ENCODE measurements around the gene AATK.

- no peak for TF ChIP-seq ZSCAN25 (CRISPR knock-in tag; IDR thresholded peaks at IDR 0.05)
- TF ChIP-seq HDAC2 (CRISPR knock-in tag; IDR thresholded peaks at IDR 0.05) = no peak
- TF ChIP-seq HDAC6 (IDR thresholded peaks at IDR 0.05; ENCODE audit: low read depth, low read length) = no peak
- TF ChIP-seq ZZZ3 (CRISPR knock-in tag; IDR thresholded peaks at IDR 0.05; ENCODE audit: borderline replicate concordance) = no peak
- TF ChIP-seq CTCF (CRISPR knock-in tag; IDR thresholded peaks at IDR 0.05) = no peak
- no peak for TF ChIP-seq SMARCC2 (IDR thresholded peaks at IDR 0.05)
- no peak for TF ChIP-seq MXI1 (IDR thresholded peaks at IDR 0.05; ENCODE audit: borderline replicate concordance, low read depth, low read length)
- TF ChIP-seq POLR2A (IDR thresholded peaks at IDR 0.05; ENCODE audit: insufficient read depth in 1 of 2, low read depth in 2 of 2, low read length in 2 of 2) = no peak
- TF ChIP-seq ZNF768 (CRISPR knock-in tag; IDR thresholded peaks at IDR 0.05) = no peak
Measured at GRCh38 chr17:81138500-81138899, 27.5 kb downstream of the AATK start.

Measured in HepG2 (cell line).